HG03196 (cell line): Measurements from ENCODE around the gene SDHAF1.

Source experiments
- ATAC-seq: cut with Tn5 transposase; IDR thresholded peaks from one replicate; pipeline ENCODE4 v1.9.1; 2021; ENCODE audit not compliant: unreplicated experiment

The SDHAF1 gene

DNA sequence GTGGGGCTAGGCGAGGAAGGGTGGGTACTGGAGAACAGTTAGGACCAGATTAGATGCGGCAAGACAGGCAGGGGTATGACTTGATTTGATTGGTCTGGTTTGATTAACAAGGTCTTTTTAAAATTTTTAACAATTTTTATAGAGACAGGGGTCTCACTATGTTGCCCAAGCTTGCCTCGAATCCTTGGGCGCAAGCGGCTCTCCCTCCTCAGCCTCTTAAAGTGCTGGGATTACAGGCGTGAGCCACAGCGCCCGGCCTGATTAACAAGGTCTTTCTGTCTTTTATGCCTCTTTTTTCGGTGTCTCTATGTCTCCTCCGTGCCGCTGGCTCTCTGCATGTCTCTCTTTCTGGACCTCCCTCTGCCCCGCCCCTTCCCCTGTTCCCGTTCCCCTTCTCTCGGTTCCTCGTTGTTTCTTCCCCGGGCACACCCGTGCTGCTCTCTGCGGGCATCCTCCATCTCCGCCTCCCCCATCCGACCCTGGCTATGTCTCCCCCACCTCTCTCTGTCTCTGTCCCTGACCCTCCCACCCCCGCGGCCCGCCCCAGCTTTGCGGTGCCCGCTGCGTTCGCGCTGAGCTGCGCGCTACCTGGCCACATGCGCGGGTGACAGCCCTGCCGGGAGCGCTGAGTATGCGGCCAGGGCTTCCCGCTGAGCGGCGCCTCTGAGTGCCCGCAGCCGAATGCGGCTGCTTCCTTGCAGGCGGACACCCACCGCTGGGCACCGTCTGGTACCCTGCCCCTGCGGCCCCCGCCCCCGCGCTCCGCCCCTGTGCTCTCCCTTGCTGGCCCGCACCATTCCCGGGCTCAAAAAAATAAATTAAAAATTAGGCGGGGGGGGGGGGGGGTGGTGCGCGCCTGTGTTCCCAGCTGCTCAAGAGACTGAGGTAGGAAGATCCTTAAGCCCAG, 8.1 kb upstream of the SDHAF1 start:
- ATAC-seq = no peak

DNA sequence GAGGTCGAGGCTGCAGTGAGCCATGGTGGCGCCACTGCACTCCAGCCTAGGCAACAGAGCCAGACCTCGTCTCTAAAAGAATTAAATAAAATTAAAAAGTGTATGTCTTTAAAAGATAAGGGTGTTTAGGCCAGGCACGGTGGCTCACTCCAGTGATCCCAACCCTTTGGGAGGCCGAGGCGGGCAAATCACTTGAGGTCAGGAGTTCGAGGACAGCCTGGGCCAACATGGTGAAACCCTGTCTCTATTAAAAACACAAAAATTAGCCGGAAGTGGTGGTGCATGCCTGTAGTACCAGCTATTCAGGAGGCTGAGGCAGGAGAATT, 7.5 kb upstream of the SDHAF1 start:
- no peak for ATAC-seq

DNA sequence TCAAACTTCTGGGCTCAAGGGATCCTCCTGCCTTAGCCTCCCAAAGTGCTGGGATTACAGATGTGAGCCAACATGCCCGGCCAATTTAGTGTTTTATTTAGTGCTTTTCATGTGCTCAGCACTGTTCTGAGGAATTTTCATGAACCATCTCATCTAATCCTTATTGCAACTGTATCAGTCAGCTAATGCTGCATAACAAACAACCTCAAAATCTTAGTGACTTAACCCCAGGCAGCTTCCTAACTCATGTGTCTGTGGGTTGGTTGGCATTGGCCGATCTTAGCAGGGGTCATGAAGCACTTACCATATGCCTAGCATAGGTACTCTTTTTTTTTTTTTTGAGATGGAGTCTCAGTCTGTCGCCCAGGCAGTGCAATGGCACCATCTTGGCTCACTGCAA, 6.2 kb upstream of the SDHAF1 start:
- ATAC-seq = no peak

DNA sequence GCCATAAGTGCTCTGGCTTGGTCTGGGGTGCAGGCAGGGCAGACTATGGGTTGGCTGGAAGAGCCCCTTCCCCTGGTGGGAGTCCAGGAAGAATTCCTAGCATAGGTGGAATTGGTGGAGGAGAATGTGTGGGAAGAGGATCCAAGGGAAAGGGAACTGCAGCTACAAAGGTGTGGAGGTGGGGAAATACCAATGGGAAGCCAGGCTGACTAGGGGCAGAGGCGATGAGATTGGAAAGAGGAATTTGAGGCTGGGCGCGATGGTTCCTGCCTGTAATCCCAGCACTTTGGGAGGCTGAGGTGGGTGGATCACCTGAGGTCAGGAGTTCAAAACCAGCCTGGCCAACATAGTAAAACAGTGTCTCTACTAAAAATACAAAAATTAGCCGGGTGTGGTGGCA, 4.8 kb upstream of the SDHAF1 start:
- ATAC-seq = no peak

DNA sequence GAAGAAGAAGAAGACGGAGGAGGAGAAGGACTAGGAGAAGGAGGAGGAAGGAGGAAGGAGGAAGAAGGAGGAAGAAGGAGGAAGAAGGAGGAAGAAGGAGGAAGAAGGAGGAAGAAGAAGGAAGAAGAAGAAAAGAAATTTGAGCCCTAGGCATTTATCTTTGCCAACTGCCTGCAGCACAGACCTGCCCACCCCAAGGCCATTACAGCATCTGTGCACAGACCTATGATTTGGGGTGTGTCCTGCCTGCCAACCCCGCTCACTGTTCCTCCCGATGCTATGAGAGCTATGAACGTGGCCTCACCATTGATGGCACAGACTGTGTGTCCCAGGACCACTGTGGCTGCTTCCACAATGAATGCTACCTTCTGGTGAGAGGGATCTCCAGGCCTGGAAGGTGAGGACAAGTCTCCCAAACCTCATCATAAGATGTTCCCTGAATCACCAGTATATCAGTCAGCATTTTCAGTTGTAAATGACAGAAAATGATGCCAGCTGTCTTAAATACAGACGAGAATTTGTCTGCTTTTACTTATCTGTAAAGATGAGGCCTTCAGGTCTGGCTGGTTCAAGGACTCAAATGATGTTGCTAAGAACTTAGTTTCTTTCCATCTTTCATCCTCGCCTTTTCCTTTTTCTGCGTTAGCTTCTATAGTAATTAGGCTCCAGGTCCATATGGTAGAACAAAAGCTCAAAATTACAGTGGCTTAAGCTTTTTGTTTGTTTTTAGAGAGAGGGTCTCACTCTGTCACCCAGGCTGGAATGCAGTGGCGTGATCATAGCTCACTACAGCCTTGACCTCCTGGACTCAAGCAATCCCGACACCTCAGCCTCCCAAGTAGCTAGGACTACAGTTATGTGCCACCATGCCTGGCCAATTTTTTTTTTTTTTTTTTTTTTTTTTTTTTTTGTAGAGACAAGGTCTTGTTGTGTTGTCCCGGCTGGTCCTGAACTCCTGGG, 3.9 kb upstream of the SDHAF1 start:
- ATAC-seq = no peak

DNA sequence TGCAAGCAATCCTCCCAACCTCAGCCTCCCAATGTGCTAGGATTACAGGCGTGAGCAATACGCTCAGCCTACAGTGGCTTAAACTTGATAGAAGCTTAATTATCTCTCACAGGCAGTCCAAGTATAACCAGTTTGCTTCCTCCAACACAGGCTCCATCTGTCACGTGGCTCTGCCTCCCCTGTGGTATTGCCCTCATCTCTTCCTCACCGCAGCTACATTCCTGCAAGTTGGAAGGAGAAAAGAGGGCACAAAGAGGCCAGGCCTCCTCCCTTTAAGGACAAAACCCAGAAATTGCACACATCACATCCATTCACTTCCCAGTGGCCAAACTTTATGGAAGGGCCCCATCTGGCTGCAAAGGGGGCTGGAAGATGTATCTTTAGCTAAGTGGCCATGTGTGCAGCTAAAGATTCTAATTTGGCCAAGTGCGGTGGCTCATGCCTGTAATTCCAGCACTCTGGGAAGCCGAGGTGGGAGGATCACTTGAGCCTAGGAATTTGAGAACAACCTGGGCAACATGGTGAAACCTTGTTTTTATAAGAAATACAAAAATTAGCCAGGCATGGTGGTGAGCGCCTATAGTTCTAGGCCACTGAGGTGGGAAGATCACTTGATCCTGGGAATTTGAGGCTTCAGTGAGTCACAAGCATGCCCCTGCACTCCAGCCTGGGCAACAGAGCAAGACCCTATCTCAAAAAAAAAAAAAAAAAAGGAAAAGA, 3.1 kb upstream of the SDHAF1 start:
- ATAC-seq = no peak

GRCh38 chr19:35992907-35993765, 1.9 kb upstream of the SDHAF1 start:
- ATAC-seq = no peak

- no peak for ATAC-seq
Measured at GRCh38 chr19:35993923-35994598, 927 bp upstream of the SDHAF1 start.

GRCh38 chr19:35996777-35997176, 1.8 kb downstream of the SDHAF1 start:
- no peak for ATAC-seq

DNA sequence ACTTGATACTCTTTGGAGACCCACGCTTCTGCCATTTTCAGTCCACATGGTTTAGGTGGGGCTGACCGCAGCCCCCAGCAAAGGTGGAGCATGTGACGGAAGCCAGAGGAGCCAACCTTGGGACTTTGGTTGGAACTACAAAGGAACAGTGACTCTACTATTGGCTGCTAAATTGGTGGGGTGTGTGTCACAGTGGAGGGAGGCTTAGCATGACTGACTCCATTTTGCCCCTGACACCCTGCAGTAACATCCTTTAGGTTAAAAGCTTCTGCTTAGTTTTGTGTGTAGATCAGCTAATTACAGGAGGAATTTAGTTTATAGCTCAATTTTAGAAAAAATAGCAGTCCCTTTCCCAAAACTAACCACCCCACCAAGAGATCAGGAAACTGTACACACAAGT, 6.6 kb downstream of the SDHAF1 start:
- no peak for ATAC-seq

- no peak for ATAC-seq
Measured at GRCh38 chr19:36003284-36003683, 8.3 kb downstream of the SDHAF1 start.

DNA sequence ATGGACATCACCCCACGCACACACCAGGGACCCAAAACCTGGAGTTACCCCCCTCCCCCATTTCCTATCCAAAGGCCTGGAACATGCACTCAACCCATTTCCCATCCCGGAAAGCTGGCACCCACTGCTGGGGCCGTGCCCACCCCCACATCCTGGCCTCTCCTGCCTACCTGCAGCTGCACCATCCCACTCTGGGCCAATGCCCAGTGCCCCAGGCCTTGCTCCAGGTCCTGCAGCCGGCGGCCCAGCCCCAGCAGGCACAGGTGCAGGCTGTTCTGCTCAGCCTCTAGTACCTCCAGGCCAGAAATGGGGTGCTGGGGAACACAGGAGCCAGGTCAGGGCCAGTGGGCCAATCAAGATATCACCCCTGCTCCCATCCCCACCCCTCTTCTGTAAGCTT, 12.0 kb downstream of the SDHAF1 start:
- no peak for ATAC-seq

- no peak for ATAC-seq
Measured at GRCh38 chr19:36008336-36008978, 13.5 kb downstream of the SDHAF1 start, which contains the start of gene SYNE4. TSS of gene SYNE4 (minus strand) at chr19:36008813. CDS start at chr19:36008681, 132 bp downstream.

DNA sequence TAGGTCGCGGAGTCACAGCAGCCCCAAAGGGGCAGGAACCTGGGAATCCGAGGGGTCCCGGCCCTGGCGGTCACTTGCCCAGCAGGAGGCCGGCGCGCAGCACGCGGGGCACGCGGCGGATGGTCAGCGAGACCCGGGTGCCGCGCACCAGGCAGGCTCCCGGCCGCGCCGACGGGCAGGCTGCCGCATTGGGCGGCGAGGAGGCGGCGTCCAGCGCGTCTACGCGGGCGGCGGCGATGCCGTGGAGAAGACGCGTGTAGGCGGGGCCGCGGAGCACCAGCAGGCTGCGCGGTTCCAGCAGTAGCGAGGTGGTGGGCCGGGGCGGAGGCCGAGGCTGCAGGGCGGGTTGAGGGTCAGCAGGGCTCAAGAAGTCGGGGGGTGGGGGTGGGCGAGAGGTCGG, 14.2 kb downstream of the SDHAF1 start:
- ATAC-seq = no peak

GRCh38 chr19:36009633-36010379, 14.8 kb downstream of the SDHAF1 start:
- no peak for ATAC-seq

DNA sequence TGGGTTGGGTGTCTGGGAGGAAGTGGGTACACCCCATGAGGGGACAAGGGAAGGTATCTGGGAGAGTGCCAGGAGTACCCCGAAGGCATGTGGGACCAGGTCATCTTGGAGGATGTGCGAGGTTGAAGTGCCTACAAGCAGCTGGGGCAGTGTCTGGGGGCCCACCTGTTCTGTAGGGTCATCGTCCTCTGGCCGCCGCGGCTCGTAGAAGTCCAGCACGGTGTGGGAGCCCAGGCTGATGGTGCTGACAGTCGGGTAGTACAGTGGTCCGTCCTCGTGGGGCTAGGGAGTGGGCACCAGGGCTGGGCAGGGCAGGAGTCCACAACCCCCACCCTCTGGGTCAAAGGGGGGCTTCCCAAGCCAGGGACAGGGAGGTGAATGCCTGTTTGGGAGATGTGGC, 15.4 kb downstream of the SDHAF1 start:
- no peak for ATAC-seq

DNA sequence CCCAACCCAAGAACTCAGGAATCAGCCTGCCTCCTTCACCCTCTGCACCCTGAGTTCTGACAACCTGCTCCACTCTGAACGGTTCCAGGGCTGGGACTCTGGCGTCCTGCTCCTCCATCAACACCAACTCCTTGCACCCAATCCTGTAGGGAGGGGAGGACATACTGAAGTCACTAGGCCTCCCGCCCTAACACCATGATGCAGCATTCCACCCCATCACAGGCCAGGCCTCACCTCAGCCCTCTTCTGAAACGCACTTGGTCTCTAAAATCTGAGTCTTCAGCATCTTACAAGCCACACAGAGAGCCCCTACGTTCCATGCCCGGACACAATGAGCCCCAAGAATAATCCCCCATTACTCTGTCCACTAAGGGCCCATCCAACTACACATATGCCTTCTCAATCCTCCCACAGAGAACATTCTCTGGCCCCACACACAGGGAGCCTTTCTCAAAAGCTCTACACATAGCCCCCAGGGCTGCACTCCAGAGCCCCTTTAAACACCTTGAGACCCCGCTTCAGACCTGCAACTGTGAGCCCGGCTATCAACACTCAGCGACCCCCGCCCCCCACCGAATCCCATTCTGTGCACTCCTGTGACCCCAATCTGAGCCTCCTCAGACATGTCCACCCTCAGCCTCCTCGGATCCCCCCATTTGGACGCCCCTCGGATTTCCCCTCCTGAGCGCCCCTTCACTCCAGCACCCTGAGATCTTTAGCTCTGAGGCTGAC, 18.5 kb downstream of the SDHAF1 start:
- ATAC-seq = no peak
